ENCODE data around the gene CTSL.
"Not testable (repeated sequence)": the region's sequence is repeated elsewhere in the genome, so short reads cannot be mapped to it uniquely, and the experiment has no call there.

CTSL gene

GRCh38 chr9:87722393-87723088, 3.4 kb upstream of the CTSL start:
- DNase-seq (ENCODE audit: low read depth), result no peak

GRCh38 chr9:87725356-87725899, 491 bp upstream of the CTSL start:
- DNase-seq (ENCODE audit: low read depth), result no peak

GRCh38 chr9:87729246-87729645, 3.3 kb downstream of the CTSL start:
- no peak for DNase-seq (ENCODE audit: low read depth)

GRCh38 chr9:87731321-87731720, 5.4 kb downstream of the CTSL start:
- no peak for DNase-seq (ENCODE audit: low read depth)

- DNase-seq (ENCODE audit: low read depth), result no peak
Observed at GRCh38 chr9:87732344-87732743, 6.4 kb downstream of the CTSL start.

GRCh38 chr9:87732756-87733155, 6.8 kb downstream of the CTSL start:
- DNase-seq (ENCODE audit: low read depth), result no peak

- DNase-seq (ENCODE audit: low read depth), result no peak
Observed at GRCh38 chr9:87733273-87734052, 7.5 kb downstream of the CTSL start.

- no peak for DNase-seq (ENCODE audit: low read depth)
Observed at GRCh38 chr9:87734106-87734505, 8.2 kb downstream of the CTSL start.

- DNase-seq (ENCODE audit: low read depth), result no peak
Observed at GRCh38 chr9:87739546-87739945, 13.6 kb downstream of the CTSL start.

GRCh38 chr9:87740209-87740608, 14.3 kb downstream of the CTSL start:
- DNase-seq (ENCODE audit: low read depth), result no peak

GRCh38 chr9:87741326-87741725, 15.4 kb downstream of the CTSL start:
- DNase-seq (ENCODE audit: low read depth), result no peak

- no peak for DNase-seq (ENCODE audit: low read depth)
Observed at GRCh38 chr9:87741891-87742290, 16.0 kb downstream of the CTSL start.

- DNase-seq (ENCODE audit: low read depth), result no peak
Observed at GRCh38 chr9:87742813-87743428, 17.0 kb downstream of the CTSL start.

GRCh38 chr9:87744247-87744646, 18.3 kb downstream of the CTSL start:
- not testable (repeated sequence) for DNase-seq (ENCODE audit: low read depth)

- no peak for DNase-seq (ENCODE audit: low read depth)
Observed at GRCh38 chr9:87746186-87746585, 20.3 kb downstream of the CTSL start.

GRCh38 chr9:87748881-87749280, 23.0 kb downstream of the CTSL start:
- DNase-seq (ENCODE audit: low read depth), result no peak

- DNase-seq (ENCODE audit: low read depth), result no peak
Observed at GRCh38 chr9:87749335-87750035, 23.6 kb downstream of the CTSL start.

- no peak for DNase-seq (ENCODE audit: low read depth)
Observed at GRCh38 chr9:87750726-87751125, 24.8 kb downstream of the CTSL start.

- no peak for DNase-seq (ENCODE audit: low read depth)
Observed at GRCh38 chr9:87751423-87751822, 25.5 kb downstream of the CTSL start.

GRCh38 chr9:87751868-87752267, 25.9 kb downstream of the CTSL start:
- no peak for DNase-seq (ENCODE audit: low read depth)

- DNase-seq (ENCODE audit: low read depth), result no peak
Observed at GRCh38 chr9:87753313-87753712, 27.4 kb downstream of the CTSL start.

GRCh38 chr9:87758330-87758729, 32.4 kb downstream of the CTSL start:
- DNase-seq (ENCODE audit: low read depth), result not testable (repeated sequence)

All from GM04503 (cell line).